GM12892 (cell line): ENCODE measurements around the gene RMDN2.
"Not testable (repeated sequence)": the region's sequence is repeated elsewhere in the genome, so short reads cannot be mapped to it uniquely, and the experiment has no call there.

ENCODE experiments used
- POLR2A ChIP-seq: IDR thresholded peaks from 2 replicates; pipeline ENCODE4 v1.6.1; 2011; ENCODE audit warnings: low read depth, low read length, control low read depth
- TAF1 ChIP-seq: IDR thresholded peaks from 2 replicates; pipeline ENCODE4 v1.6.1; 2011; ENCODE audit warnings: low read depth, mild to moderate bottlenecking, control low read depth, low read length, borderline replicate concordance

- not testable (repeated sequence) for TF ChIP-seq POLR2A, TAF1
Measured at GRCh38 chr2:37930392-37930791, 5.3 kb downstream of the RMDN2 start.
